ENCODE measurements around the gene CTNNA2. TPM values are rescaled to one million over a fixed set of nuclear protein-coding genes. Genes with fewer than 3 reads are reported as not detected.

CTNNA2 gene
- total and polyA plus RNA-seq, 12 donors = 0.09 to 0.57 (median 0.15) TPM; not detected in 9

DNA sequence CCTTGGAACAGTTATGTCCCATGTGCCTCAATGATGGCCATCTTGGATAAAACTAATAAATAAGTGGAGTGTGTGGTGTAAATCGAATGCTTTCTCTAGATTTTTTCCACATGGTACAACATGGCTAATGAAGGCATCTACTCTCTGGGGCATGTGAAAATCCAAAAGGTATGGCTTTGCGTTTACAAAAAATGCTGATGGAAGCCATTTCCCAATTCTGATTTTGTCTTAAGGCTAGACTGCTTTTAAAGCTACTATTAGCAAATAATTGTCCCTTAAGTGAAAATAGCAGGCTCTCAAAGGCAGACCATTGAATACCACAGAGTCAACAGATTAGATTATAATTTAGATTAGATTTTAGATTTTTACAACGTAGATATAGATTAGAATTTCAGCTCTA lies 608.0 kb downstream of the CTNNA2 start:
- TF ChIP-seq CTCF (IDR thresholded peaks at IDR 0.05) = no peak
- no peaks in the 10 kb centered on the region for H3K4me1 ChIP-seq
- no peak overlapping the region for H3K27ac ChIP-seq
- H3K27me3 ChIP-seq = peaks cover 0 to 5% (median 0%) of the 10 kb centered on the region in 7 donors
- no peak for ATAC-seq
- H3K36me3 ChIP-seq = no peaks in the 10 kb centered on the region
- 76 to 87% methylated on average over 3 of the region's 3 CpGs for WGBS, 2 donors
- intact Hi-C loops (cut with DNase I) = no loop called here
- no peak overlapping the region for H3K4me3 ChIP-seq
- H3K9me3 ChIP-seq = no peaks in the 10 kb centered on the region
- DNase-seq = no peak

DNA sequence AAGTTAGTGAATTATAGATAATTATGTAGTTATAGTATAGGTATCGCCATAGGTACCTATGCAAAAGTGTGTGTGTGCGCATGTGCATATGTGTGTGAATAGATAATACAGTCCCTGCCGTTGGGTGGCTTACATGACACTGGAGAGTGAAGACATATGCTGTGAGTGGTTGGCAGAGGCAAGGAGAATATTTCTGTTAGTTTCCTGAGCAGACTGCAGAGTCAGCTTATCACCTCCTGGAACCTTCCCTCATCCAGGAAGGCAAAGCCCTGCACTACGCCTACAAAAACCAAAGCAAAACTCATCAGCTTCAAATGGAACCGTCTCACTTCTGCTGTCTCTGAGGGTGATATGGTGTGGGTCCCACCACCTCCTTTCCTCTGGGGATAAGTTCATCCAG lies 609.8 kb downstream of the CTNNA2 start:
- peaks cover 0 to 5% (median 0%) of the 10 kb centered on the region in 7 donors for H3K27me3 ChIP-seq
- TF ChIP-seq CTCF (IDR thresholded peaks at IDR 0.05) = no peak
- intact Hi-C loops (cut with DNase I) = no loop called here
- WGBS, 2 donors = 57 to 60% methylated on average over 5 of the region's 5 CpGs
- no peaks in the 10 kb centered on the region for H3K9me3 ChIP-seq
- no peaks in the 10 kb centered on the region for H3K4me1 ChIP-seq
- no peak overlapping the region for H3K4me3 ChIP-seq
- H3K27ac ChIP-seq = no peak overlapping the region
- no peak for ATAC-seq
- no peak for DNase-seq
- no peaks in the 10 kb centered on the region for H3K36me3 ChIP-seq

GRCh38 chr2:80126596-80127189 lies 613.8 kb downstream of the CTNNA2 start:
- Histone ChIP-seq H3K27ac (no peak overlapping the region), H3K4me3 (no peak overlapping the region), H3K4me1 (no peaks in the 10 kb centered on the region), H3K9me3 (no peaks in the 10 kb centered on the region), H3K36me3 (no peaks in the 10 kb centered on the region), H3K27me3 (no peaks in the 10 kb centered on the region)
- WGBS, 2 donors = 48 to 70% methylated on average over 3 of the region's 3 CpGs
- no peak for TF ChIP-seq CTCF (IDR thresholded peaks at IDR 0.05)
- intact Hi-C loops (cut with DNase I) = no loop called here
- ATAC-seq = no peak
- no peak for DNase-seq

GRCh38 chr2:80128080-80128479 lies 615.2 kb downstream of the CTNNA2 start:
- WGBS, 2 donors = 61 to 77% methylated on average over 1 of the region's 1 CpG

More at GRCh38 chr2:80128080-80128479, 615.2 kb downstream of the CTNNA2 start:
- intact Hi-C loops (cut with DNase I) = no loop called here
- Histone ChIP-seq H3K4me1 (no peaks in the 10 kb centered on the region), H3K36me3 (no peaks in the 10 kb centered on the region), H3K4me3 (no peak overlapping the region), H3K27ac (no peak overlapping the region), H3K27me3 (no peaks in the 10 kb centered on the region), H3K9me3 (no peaks in the 10 kb centered on the region)
- TF ChIP-seq CTCF (IDR thresholded peaks at IDR 0.05) = no peak
- DNase-seq (no peak), ATAC-seq (no peak)

All from heart right ventricle (tissue), 16 donors.